Activated T-helper 1 cell treated with Interleukin-2 at 50 U/mL for 16 hours (primary cell): Measurements from ENCODE around the gene PRSS56.
"Not testable (repeated sequence)": the region's sequence is repeated elsewhere in the genome, so short reads cannot be mapped to it uniquely, and the experiment has no call there.

ENCODE experiments used
- DNase-seq: peaks from one replicate; pipeline ENCODE4 v3.0.0-alpha.2; 2020; ENCODE audit warnings: low read depth

PRSS56 gene

GRCh38 chr2:232525791-232526371 is 5.7 kb downstream of the PRSS56 start, which contains the start of gene CHRND:
CHRND (plus strand) TSS chr2:232526160; CDS start chr2:232526216, 56 bp downstream.
- DNase-seq, result no peak

GRCh38 chr2:232526372-232526941 is 6.3 kb downstream of the PRSS56 start:
- no peak for DNase-seq

GRCh38 chr2:232527905-232528470 is 7.8 kb downstream of the PRSS56 start:
- DNase-seq, result no peak

DNA sequence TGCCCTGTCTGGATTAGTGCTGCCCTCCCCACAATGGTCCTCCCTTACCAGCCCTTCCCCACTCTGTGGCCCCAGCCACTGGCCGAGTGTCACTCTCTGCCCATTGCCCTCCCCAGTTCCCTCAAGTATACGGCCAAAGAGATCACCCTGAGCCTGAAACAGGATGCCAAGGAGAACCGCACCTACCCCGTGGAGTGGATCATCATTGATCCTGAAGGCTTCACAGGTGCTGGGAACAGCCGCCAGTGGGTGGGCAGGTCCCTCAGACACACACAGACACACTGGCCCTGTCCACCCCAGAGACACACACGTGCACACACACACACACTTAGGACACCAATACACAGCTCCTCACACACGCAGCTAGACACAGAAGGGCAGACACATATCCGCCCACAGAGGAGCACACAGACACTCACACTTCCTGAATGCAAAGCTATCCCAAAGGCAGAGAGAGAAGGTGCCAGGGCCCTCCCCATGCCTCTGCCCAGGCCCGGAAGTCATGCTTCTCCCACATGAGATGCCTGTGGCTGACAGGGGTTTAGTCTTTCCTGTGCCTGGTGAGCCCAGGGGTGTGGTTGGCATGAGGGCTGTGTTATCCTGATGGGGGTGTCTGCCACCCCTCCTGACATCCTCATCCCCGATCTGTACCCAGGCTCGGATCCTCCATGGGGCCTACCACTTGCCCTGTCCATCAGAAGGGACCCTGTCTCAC is 8.7 kb downstream of the PRSS56 start:
- no peak for DNase-seq

DNA sequence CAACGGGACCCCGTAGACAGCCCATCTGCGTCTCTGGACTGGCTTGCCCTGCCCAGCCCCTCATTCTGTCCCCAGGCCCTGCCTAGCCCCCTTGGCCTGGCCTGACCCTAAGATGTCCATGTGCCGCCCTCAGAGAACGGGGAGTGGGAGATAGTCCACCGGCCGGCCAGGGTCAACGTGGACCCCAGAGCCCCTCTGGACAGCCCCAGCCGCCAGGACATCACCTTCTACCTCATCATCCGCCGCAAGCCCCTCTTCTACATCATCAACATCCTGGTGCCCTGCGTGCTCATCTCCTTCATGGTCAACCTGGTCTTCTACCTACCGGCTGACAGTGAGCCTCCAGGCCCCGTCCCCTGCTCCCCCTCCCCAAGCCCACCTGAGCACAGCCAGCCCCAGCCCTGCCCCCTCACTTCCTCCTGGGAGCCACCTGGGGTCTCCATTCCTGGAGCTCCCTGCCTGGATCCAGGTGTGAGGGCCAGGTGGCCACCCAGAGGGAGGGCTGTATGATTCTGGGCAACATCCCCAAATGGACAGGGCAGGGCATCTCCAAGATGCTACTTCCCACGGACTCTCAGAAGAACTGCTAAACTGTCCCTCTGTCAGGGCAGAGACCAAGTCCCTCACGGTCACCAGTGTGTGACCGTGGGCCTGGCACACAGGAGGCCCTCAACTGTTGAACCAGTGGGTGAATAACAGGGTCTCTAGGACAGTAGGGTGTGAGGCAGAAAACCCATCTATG is 9.8 kb downstream of the PRSS56 start:
- DNase-seq, result no peak

GRCh38 chr2:232530626-232531260 is 10.6 kb downstream of the PRSS56 start:
- DNase-seq, result no peak

DNA sequence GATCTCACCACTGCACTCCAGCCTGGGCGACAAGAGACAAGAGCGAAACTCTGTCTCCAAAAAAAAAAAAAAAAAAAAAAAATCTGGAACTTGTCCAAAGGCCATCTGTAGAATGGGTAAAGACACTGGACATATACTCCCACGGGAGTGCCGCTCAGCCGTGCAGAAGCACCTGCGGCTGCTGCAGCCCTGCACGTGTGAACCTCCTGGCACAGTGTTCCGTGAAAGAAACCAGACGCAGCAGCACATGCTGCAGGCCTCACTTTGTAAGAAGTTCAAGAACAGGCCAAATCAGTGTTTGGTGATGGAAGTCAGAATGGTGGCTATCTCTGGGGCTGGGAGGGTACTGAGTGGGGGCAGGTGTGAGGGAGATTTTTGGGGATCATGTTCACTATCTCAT is 12.2 kb downstream of the PRSS56 start:
- DNase-seq, result no peak

- not testable (repeated sequence) for DNase-seq
Observed at GRCh38 chr2:232532821-232533220, 12.6 kb downstream of the PRSS56 start.

DNA sequence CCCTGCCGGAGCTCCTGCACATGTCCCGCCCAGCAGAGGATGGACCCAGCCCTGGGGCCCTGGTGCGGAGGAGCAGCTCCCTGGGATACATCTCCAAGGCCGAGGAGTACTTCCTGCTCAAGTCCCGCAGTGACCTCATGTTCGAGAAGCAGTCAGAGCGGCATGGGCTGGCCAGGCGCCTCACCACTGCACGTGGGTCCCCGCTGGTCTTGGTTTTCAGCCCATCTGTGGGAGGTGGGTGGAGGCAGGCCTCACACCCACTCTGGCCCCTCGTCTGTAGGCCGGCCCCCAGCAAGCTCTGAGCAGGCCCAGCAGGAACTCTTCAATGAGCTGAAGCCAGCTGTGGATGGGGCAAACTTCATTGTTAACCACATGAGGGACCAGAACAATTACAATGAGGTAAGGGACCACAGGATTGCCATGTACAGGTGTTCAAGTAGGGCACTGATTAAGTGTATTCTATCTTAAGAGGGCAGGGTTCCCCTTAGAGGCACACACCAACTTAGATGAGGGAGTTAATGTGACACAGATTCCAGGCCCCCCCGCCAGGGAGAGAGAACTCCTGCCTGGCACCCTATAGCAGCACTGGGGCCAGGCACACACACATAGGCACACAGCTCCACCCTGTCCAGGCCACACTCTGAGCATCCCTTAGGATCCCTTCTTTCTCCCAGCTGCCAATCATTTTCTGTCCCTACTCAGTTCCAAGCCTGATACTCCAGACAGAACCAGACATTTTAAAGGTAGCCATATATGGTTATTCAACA is 13.9 kb downstream of the PRSS56 start:
- no peak for DNase-seq

- no peak for DNase-seq
Observed at GRCh38 chr2:232534940-232535651, 14.9 kb downstream of the PRSS56 start.

GRCh38 chr2:232535761-232536530 is 15.8 kb downstream of the PRSS56 start:
- DNase-seq, result no peak

DNA sequence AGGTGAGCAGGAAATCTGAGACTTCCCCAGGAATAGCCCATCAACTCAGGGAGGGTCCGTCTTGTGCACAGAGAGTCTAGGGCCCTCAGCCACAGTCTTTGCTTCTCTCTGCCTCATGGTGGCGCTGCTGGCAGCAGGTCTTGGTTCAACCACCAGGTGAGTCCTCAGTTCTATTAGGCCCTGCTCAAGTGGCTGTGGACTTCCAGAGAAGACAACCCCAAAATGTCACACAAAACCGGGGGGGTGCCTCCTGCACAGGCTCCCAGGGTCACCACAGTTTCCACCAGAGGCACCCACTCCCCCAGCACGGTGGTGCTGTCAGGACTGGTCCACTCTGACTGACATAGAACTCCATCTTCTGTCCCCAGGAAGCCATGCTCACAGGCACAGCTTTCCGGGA is 16.9 kb downstream of the PRSS56 start:
- no peak for DNase-seq

- no peak for DNase-seq
Observed at GRCh38 chr2:232537499-232537898, 17.3 kb downstream of the PRSS56 start.

DNA sequence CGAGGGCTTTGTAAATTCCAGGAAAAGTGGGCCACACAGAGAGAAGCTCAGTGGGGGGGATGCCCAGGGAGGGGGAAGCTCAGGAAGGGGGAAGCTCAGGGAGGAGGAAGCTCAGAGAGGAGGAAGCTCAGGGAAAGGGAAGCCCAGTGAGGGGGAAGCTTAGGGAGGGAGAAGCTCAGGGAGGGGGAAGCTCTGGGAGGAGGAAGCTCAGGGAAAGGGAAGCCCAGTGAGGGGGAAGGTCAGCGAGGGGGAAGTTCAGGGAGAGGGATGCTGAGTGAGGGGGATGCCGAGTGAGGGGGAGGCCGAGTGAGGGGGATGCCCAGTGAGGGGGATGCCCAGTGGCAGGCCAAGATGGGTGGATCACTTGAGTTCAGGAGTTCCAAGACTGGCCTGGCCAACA is 18.5 kb downstream of the PRSS56 start:
- DNase-seq, result no peak

DNA sequence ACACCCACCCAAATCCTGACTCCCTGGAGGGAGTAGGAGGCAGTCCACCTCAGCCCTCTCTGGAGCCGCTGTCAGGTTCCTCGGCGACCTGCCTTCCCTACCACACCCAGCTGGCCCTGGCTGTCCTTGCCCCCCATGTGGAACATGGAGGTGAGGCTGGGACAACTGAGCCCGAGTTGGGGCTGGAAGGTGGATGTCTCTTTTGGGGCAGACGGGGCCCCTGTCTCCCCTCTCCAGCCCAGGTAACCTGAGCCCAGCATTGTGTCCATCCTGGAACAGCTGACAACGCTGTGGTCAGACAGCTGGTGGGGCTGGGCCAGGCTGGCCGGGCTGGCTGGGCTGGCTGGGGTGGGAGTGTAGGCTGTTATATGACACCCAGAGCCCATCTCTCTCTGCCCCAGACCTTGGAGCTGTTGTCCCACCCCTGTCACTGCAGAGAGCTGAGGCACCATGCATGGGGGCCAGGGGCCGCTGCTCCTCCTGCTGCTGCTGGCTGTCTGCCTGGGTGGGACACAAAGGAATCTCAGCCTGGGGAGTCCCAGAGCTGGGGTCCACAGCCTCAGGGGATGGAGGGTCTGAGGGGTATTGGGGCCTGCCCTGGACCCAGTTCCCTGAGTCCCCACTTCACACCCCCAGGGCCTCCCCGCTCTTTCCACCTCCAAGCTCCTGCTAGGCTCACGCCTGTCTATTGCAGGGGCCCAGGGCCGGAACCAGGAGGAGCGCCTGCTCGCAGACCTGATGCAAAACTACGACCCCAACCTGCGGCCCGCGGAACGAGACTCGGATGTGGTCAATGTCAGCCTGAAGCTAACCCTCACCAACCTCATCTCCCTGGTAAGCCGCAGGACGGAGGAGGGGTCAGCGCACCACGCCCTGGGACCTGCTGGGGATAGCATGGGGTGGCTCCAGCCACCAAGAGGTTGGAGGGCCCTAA is 19.4 kb downstream of the PRSS56 start, which contains the start of gene CHRNG:
Gene CHRNG (plus strand): TSS at position 395 of the 934 bp plus-strand sequence. CDS start 56 bp downstream, at position 451.
- DNase-seq, result no peak

- DNase-seq, result no peak
Observed at GRCh38 chr2:232540441-232541041, 20.4 kb downstream of the PRSS56 start.

GRCh38 chr2:232541195-232541960 is 21.2 kb downstream of the PRSS56 start:
- DNase-seq, result no peak
